NCI-H146 (cell line): ENCODE results near the gene SPON2.
"Not testable (repeated sequence)": the region's sequence is repeated elsewhere in the genome, so short reads cannot be mapped to it uniquely, and the experiment has no call there.

ENCODE experiments used
- DNase-seq: peaks from one replicate; lab custom pipeline; 2025; lab: John Stamatoyannopoulos, UW

The SPON2 gene

GRCh38 chr4:1151541-1151940, 20.8 kb downstream of the SPON2 start:
- DNase-seq = no peak

- DNase-seq = no peak
These were observed 21.5 kb downstream of the SPON2 start for GRCh38 chr4:1150875-1151274.

GRCh38 chr4:1139860-1140259, 32.5 kb downstream of the SPON2 start:
- DNase-seq = no peak

- no peak for DNase-seq
These were observed 34.5 kb downstream of the SPON2 start for GRCh38 chr4:1137850-1138249.

GRCh38 chr4:1137063-1137776, 35.2 kb downstream of the SPON2 start:
- DNase-seq = no peak

- DNase-seq = no peak
These were observed 36.3 kb downstream of the SPON2 start for GRCh38 chr4:1136048-1136447.

GRCh38 chr4:1133033-1133432, 39.4 kb downstream of the SPON2 start:
- no peak for DNase-seq

- DNase-seq = peak; percentile 42
These were observed 41.8 kb downstream of the SPON2 start for GRCh38 chr4:1130316-1131186.

- DNase-seq = no peak
These were observed 45.9 kb downstream of the SPON2 start for GRCh38 chr4:1126506-1126905.

- DNase-seq = not testable (repeated sequence)
These were observed 46.9 kb downstream of the SPON2 start for GRCh38 chr4:1125466-1125865.

GRCh38 chr4:1124818-1125217, 47.6 kb downstream of the SPON2 start:
- no peak for DNase-seq

- DNase-seq = no peak
These were observed 49.9 kb downstream of the SPON2 start for GRCh38 chr4:1122505-1122904.
